SH-SY5Y (cell line): ENCODE measurements around the gene MITF.
A peak's percentile ranks its signal among the peaks of the same experiment; 100 is the strongest.

ENCODE experiments used
- GATA2 ChIP-seq: IDR thresholded peaks from 2 replicates; pipeline ENCODE4 v1.6.1; 2011; ENCODE audit warnings: mild to moderate bottlenecking, low read depth, low read length
- GATA3 ChIP-seq: IDR thresholded peaks from 2 replicates; pipeline ENCODE4 v1.6.1; 2011; ENCODE audit warnings: low read depth, mild to moderate bottlenecking, low read length, moderate library complexity

The MITF gene

GRCh38 chr3:69997631-69998307 lies 258.5 kb downstream of the MITF start:
- peak; percentile 84 for TF ChIP-seq GATA3
- TF ChIP-seq GATA2 = 0 out of 2 replicates have a peak, but pooled peaks have one; percentile 25

GRCh38 chr3:69998759-69999139 lies 259.5 kb downstream of the MITF start:
- TF ChIP-seq GATA3 (no peak), GATA2 (no peak)

GRCh38 chr3:69999140-70000027 lies 260.1 kb downstream of the MITF start, which contains the start of gene SAMMSON:
Gene SAMMSON (plus strand): TSS chr3:69999733.
- no peak for TF ChIP-seq GATA3
- no peak for TF ChIP-seq GATA2

- no peak for TF ChIP-seq GATA2
- no peak for TF ChIP-seq GATA3
Measured at GRCh38 chr3:70000028-70000410, 260.8 kb downstream of the MITF start.

- TF ChIP-seq GATA3 (no peak), GATA2 (no peak)
Measured at GRCh38 chr3:70000563-70001081, 261.4 kb downstream of the MITF start.

GRCh38 chr3:70003119-70003518 lies 263.9 kb downstream of the MITF start:
- no peak for TF ChIP-seq GATA3
- TF ChIP-seq GATA2 = no peak

- TF ChIP-seq GATA3 (no peak), GATA2 (no peak)
Measured at GRCh38 chr3:70006089-70006488, 266.8 kb downstream of the MITF start.

- TF ChIP-seq GATA2 (no peak), GATA3 (no peak)
Measured at GRCh38 chr3:70010346-70010745, 271.1 kb downstream of the MITF start.

- TF ChIP-seq GATA2 = no peak
- TF ChIP-seq GATA3 = no peak
Measured at GRCh38 chr3:70011582-70011981, 272.3 kb downstream of the MITF start.
